GM23248 (cell line): ENCODE measurements around the gene C1QTNF2. TPM values are rescaled to one million over a fixed set of nuclear protein-coding genes. Genes with fewer than 3 reads are reported as not detected.

Source experiments
- DNase-seq: peaks from one replicate; pipeline ENCODE4 v3.0.0-alpha.2; 2015
- H2AFZ ChIP-seq: fragments of 200-600 bp; sonication (generic); 2 replicates; pipeline ENCODE4 v1.6.1; 2016; ENCODE audit warnings: antibody characterized with exemption
- H3F3A ChIP-seq: fragments of 200-600 bp; sonication (generic); 2 replicates; pipeline ENCODE4 v1.6.1; 2016; ENCODE audit warnings: mild to moderate bottlenecking, antibody characterized with exemption, mixed run types; ENCODE audit not compliant: insufficient read depth
- H3K27ac ChIP-seq: fragments of 200-600 bp; sonication (generic); 2 replicates; pipeline ENCODE4 v1.5.1; 2016; ENCODE audit warnings: mild to moderate bottlenecking
- H3K27me3 ChIP-seq: fragments of 200-600 bp; sonication (generic); replicated peaks from 2 replicates; pipeline ENCODE4 v1.6.1; 2016; ENCODE audit warnings: mild to moderate bottlenecking; ENCODE audit not compliant: insufficient read depth
- H3K36me3 ChIP-seq: fragments of 200-600 bp; sonication (generic); 2 replicates; pipeline ENCODE4 v1.6.1; 2016; ENCODE audit warnings: low read depth, mild to moderate bottlenecking
- H3K4me1 ChIP-seq: fragments of 200-600 bp; sonication (generic); 2 replicates; pipeline ENCODE4 v1.6.1; 2016; ENCODE audit warnings: mild to moderate bottlenecking; ENCODE audit not compliant: insufficient read depth
- H3K4me2 ChIP-seq: fragments of 200-600 bp; sonication (generic); one replicate; pipeline ENCODE4 v1.6.1; 2016; ENCODE audit warnings: mild to moderate bottlenecking; ENCODE audit not compliant: unreplicated experiment
- H3K4me3 ChIP-seq: fragments of 200-600 bp; sonication (generic); 2 replicates; pipeline ENCODE4 v1.5.1; 2016; ENCODE audit warnings: mild to moderate bottlenecking
- H3K79me2 ChIP-seq: fragments of 200-600 bp; sonication (generic); 2 replicates; pipeline ENCODE4 v1.6.1; 2016; ENCODE audit warnings: mild to moderate bottlenecking; ENCODE audit not compliant: insufficient read depth
- H3K9ac ChIP-seq: fragments of 200-600 bp; sonication (generic); 2 replicates; pipeline ENCODE4 v1.6.1; 2016; ENCODE audit warnings: mild to moderate bottlenecking
- H3K9me2 ChIP-seq: fragments of 200-600 bp; sonication (generic); 2 replicates; pipeline ENCODE4 v1.6.1; 2016; ENCODE audit warnings: mixed run types, mild to moderate bottlenecking, moderate library complexity; ENCODE audit not compliant: insufficient read depth
- H3K9me3 ChIP-seq: fragments of 200-600 bp; sonication (generic); one replicate; pipeline ENCODE4 v1.6.1; 2017; ENCODE audit warnings: low read depth
- H4K20me1 ChIP-seq: fragments of 200-600 bp; sonication (generic); 2 replicates; pipeline ENCODE4 v1.6.0; 2016; ENCODE audit not compliant: insufficient read depth
- EZH2 ChIP-seq: fragments of 200-600 bp; sonication (generic); IDR thresholded peaks from 2 replicates; pipeline ENCODE4 v1.6.1; 2018; ENCODE audit warnings: antibody characterized with exemption, mild to moderate bottlenecking; ENCODE audit not compliant: insufficient read depth, poor library complexity, severe bottlenecking
- EZH2phosphoT487 ChIP-seq: fragments of 200-600 bp; sonication (generic); IDR thresholded peaks from 2 replicates; pipeline ENCODE4 v1.6.1; 2018; ENCODE audit warnings: antibody characterized with exemption, moderate library complexity, mild to moderate bottlenecking, low read depth; ENCODE audit not compliant: insufficient read depth
- WGBS, 2 experiments: methylation state at CpG; one replicate each; pipeline ENCODE4 v1.1.6; 2015 to 2017; ENCODE audit warnings: low lambda C conversion rate in 2 of 2, low coverage in 1 of 2; ENCODE audit errors: missing lambda C conversion rate in 2 of 2; 5-methylcytosine and 5-hydroxymethylcytosine counted together
- in situ Hi-C: fragments of 300-500 bp; cut with MboI; formaldehyde crosslinking; loops from 2 replicates; pipeline ENCODE4 v1.15.0; 2020
- polyA plus RNA-seq: library from polyadenylated mRNA; unstranded; fragments of >200 nt; fragmentation: Nextera tagmentation; extraction: Ambion mirVana; gene quantifications from 2 replicates; pipeline ENCODE4 v1.2.1, GENCODE V29; 2016
- total RNA-seq: library from RNA; depleted of rRNA; stranded (reverse); fragments of >200 nt; shearing (Covaris generic); gene quantifications from 2 replicates; pipeline ENCODE4 v1.2.3, GENCODE V29; 2014

The C1QTNF2 gene
- total and polyA plus RNA-seq, 2 experiments from 2014 or later = 0.22 to 0.31 TPM

DNA sequence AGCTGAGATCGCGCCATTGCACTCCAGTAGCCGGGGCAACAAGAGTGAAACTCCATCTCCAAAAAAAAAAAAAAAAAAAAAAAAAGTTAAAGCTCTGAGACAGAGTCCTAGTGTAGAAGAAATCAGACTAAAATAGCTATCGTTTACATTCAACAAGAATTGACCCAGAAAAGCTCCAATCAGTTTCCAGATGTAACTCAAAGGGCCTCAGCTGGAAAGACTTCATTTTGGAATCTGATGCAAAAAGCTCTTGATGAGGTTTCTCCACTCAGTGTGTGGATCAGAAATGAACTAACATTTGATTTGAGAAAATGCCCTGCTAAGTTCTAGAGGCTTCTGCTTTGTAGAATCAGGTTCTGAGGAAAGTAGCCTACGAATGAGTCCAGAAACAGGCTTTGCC is 7.2 kb upstream of the C1QTNF2 start:
- DNase-seq = no peak
- Histone ChIP-seq H3K27ac (no peak overlapping the region), H3K4me2 (no peak overlapping the region), H3K4me3 (no peak overlapping the region), H3K9ac (no peak overlapping the region), H4K20me1 (no peaks in the 10 kb centered on the region), H3F3A (no peaks in the 10 kb centered on the region), H3K79me2 (no peaks in the 10 kb centered on the region), H3K36me3 (no peaks in the 10 kb centered on the region), H3K9me3 (no peaks in the 10 kb centered on the region), H3K4me1 (no peaks in the 10 kb centered on the region), H3K9me2 (no peaks in the 10 kb centered on the region), H3K27me3 (peaks cover 30% of the 10 kb centered on the region), H2AFZ (no peak overlapping the region)
- WGBS, 2 experiments = 52 to 70% methylated on average over 2 to 5 of the region's 5 CpGs
- TF ChIP-seq EZH2 = no peak
- no peak for TF ChIP-seq EZH2phosphoT487
- in situ Hi-C loops = no loop called here

DNA sequence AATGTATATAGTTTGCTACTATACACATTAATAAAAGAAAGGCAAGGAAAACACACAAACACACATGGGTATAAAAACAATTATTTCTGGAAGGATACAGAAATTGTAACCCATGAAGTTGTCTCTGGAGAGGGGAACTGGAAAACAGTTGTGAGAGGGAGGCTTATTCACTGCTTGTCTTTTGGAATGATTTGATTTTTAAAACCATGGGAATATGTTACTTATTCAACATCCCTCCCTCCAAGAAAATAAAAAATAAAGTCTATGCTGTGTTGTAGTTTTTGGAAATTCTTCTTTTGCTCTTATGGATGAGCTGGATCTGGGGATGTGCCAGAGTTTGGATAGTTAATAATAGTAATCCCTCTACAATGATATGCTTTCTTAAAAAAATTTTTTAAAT is 6.0 kb upstream of the C1QTNF2 start:
- H3K4me1 ChIP-seq = no peaks in the 10 kb centered on the region
- in situ Hi-C loops = no loop called here
- peaks cover 39% of the 10 kb centered on the region for H3K27me3 ChIP-seq
- H3K9me3 ChIP-seq = no peaks in the 10 kb centered on the region
- no peak for DNase-seq
- no peaks in the 10 kb centered on the region for H3F3A ChIP-seq
- H3K9me2 ChIP-seq = no peaks in the 10 kb centered on the region
- no peaks in the 10 kb centered on the region for H3K36me3 ChIP-seq
- no peak overlapping the region for H3K4me3 ChIP-seq
- H4K20me1 ChIP-seq = no peaks in the 10 kb centered on the region
- no peak overlapping the region for H3K4me2 ChIP-seq
- no peaks in the 10 kb centered on the region for H3K79me2 ChIP-seq
- TF ChIP-seq EZH2phosphoT487 (no peak), EZH2 (no peak)
- no peak overlapping the region for H3K9ac ChIP-seq
- no peak overlapping the region for H2AFZ ChIP-seq
- no peak overlapping the region for H3K27ac ChIP-seq

DNA sequence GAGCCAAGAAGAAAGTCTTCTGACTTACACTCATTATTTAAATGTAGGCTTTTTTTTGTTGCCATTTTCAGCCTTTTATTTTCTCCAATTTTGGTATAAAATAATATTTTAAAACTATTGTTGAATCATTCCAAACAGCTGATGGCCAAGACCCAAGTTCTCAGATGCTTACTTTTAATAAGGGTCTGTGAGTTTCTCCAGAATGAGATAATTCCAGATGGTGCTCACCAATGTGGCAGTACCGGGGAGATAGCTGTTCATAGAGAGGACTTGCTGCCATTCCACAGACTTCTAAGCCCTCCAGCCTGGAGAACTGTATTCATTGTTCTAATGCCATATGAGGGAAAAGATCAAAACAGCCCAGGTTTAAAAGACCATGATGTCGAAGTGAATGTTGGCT is 5.3 kb upstream of the C1QTNF2 start:
- no peak overlapping the region for H3K27ac ChIP-seq
- H3K27me3 ChIP-seq = peaks cover 45% of the 10 kb centered on the region
- no peak overlapping the region for H3K9ac ChIP-seq
- H3K36me3 ChIP-seq = no peaks in the 10 kb centered on the region
- H3F3A ChIP-seq = no peaks in the 10 kb centered on the region
- in situ Hi-C loops = no loop called here
- H3K9me2 ChIP-seq = no peaks in the 10 kb centered on the region
- H4K20me1 ChIP-seq = no peaks in the 10 kb centered on the region
- no peaks in the 10 kb centered on the region for H3K79me2 ChIP-seq
- H3K4me3 ChIP-seq = no peak overlapping the region
- H3K9me3 ChIP-seq = no peaks in the 10 kb centered on the region
- no peak overlapping the region for H2AFZ ChIP-seq
- DNase-seq = no peak
- H3K4me1 ChIP-seq = no peaks in the 10 kb centered on the region
- 10 to 11% methylated on average over 2 of the region's 2 CpGs for WGBS, 2 experiments
- TF ChIP-seq EZH2 = no peak
- H3K4me2 ChIP-seq = no peak overlapping the region

DNA sequence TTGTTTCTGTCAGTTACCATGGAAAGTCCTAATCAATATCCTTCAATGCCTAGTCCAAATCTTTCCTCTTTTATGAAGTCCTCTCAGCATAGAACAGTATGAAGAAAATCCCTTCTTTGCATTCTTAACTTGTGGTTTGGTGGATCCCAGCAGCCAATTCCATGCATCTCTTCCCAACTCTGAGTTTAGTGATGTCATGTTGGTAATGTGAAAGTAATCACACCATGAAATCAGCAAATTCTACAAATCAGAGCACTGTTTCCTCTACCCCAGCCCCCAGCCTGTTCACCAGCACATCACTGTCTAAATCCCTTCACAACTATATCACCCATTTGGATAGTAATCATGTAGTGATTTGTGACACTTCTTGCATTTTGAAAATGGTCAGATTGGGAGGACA is 4.7 kb upstream of the C1QTNF2 start:
- H3K4me1 ChIP-seq = no peaks in the 10 kb centered on the region
- H3K27ac ChIP-seq = no peak overlapping the region
- no peaks in the 10 kb centered on the region for H3K9me2 ChIP-seq
- H3K4me3 ChIP-seq = no peak overlapping the region
- no peaks in the 10 kb centered on the region for H4K20me1 ChIP-seq
- H3K79me2 ChIP-seq = no peaks in the 10 kb centered on the region
- no peak overlapping the region for H3K9ac ChIP-seq
- H3K4me2 ChIP-seq = no peak overlapping the region
- DNase-seq = no peak
- no peaks in the 10 kb centered on the region for H3K36me3 ChIP-seq
- no peaks in the 10 kb centered on the region for H3F3A ChIP-seq
- no peaks in the 10 kb centered on the region for H3K9me3 ChIP-seq
- TF ChIP-seq EZH2phosphoT487 (no peak), EZH2 (no peak)
- no peak overlapping the region for H2AFZ ChIP-seq
- H3K27me3 ChIP-seq = peaks cover 45% of the 10 kb centered on the region
- in situ Hi-C loops = no loop called here

DNA sequence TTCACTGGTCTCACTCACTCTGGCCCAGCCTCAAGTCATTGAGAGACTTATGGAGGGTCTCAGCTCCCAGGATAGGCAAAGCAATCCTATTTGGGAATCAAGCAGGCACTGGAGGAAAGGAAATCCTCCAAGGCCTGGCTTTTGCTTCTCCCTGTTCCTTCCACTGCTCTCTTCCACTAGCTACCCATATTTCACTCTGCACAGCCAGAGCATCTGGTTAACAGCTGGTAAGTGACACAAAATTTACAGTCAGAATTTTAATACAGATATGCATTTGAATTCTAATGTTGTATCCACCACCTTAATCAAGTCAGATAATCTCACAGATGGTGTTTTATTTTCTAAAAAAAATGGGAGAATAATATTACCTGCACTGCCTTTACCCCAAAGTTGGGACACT is 868 bp upstream of the C1QTNF2 start:
- H3K4me2 ChIP-seq = no peak overlapping the region
- peaks cover 53% of the 10 kb centered on the region for H3K27me3 ChIP-seq
- H3K79me2 ChIP-seq = no peaks in the 10 kb centered on the region
- in situ Hi-C loops = no loop called here
- H3K9me3 ChIP-seq = no peaks in the 10 kb centered on the region
- no peaks in the 10 kb centered on the region for H3K4me1 ChIP-seq
- no peaks in the 10 kb centered on the region for H3K9me2 ChIP-seq
- no peak overlapping the region for H3K4me3 ChIP-seq
- no peak overlapping the region for H2AFZ ChIP-seq
- TF ChIP-seq EZH2phosphoT487 = no peak
- no peak for TF ChIP-seq EZH2
- no peaks in the 10 kb centered on the region for H3K36me3 ChIP-seq
- DNase-seq = no peak
- H3F3A ChIP-seq = no peaks in the 10 kb centered on the region
- no peaks in the 10 kb centered on the region for H4K20me1 ChIP-seq
- no peak overlapping the region for H3K9ac ChIP-seq
- H3K27ac ChIP-seq = no peak overlapping the region
